Loucy (cell line): ENCODE results near the gene BRI3.

ENCODE experiments used
- CTCF ChIP-seq: fragments of 200-600 bp; sonication (generic); conservative IDR thresholded peaks from 2 replicates; pipeline ENCODE4 v1.5.1; 2014; ENCODE audit warnings: mild to moderate bottlenecking, antibody characterized with exemption, low read length
- EZH2phosphoT487 ChIP-seq: fragments of 200-600 bp; IDR thresholded peaks from 2 replicates; pipeline ENCODE4 v1.6.1; 2018; ENCODE audit warnings: antibody characterized with exemption, mild to moderate bottlenecking, moderate library complexity, borderline replicate concordance

DNA sequence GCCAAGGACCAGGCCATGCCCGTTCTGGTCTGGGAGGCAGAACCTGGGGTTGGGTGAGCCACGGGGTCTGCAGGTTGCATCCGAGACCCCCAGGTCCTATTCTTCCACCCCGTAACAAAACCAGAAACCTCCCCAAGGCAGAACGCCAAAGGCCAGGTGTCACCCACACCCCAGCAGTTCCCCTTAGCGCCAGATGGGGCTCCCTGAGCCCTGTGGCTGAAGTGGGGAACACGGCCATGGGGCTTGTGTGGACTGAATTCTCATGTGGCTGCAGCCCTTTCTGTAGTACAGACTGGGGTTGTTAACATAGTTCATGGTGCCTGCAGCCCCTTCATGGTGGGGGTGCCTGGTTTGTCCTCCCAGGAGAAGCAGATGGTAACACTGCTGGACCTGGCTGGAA, 10.2 kb downstream of the BRI3 start:
- TF ChIP-seq CTCF = peak; percentile 27; the same call in 1 of the 2 replicates
- no peak for TF ChIP-seq EZH2phosphoT487
